Endothelial cell (in vitro differentiated cells): Measurements from ENCODE around the gene NDE1. TPM values are rescaled to one million over a fixed set of nuclear protein-coding genes. Genes with fewer than 3 reads are reported as not detected.

Experiments
- DNase-seq: peaks from one replicate; pipeline ENCODE4 v3.0.0; 2021; ENCODE audit warnings: low spot score
- H3K27ac Mint-ChIP-seq: one replicate; pipeline ENCODE4 v1.8.0; 2021; ENCODE audit warnings: mixed read lengths, inconsistent platforms; ENCODE audit not compliant: unreplicated experiment
- H3K27me3 Mint-ChIP-seq: one replicate; pipeline ENCODE4 v1.8.0; 2021; ENCODE audit warnings: mild to moderate bottlenecking, moderate library complexity, mixed read lengths, inconsistent platforms; ENCODE audit not compliant: unreplicated experiment
- H3K36me3 Mint-ChIP-seq: one replicate; pipeline ENCODE4 v1.8.0; 2021; ENCODE audit warnings: mild to moderate bottlenecking, low read depth, mixed read lengths, inconsistent platforms; ENCODE audit not compliant: unreplicated experiment
- H3K4me1 Mint-ChIP-seq: one replicate; pipeline ENCODE4 v1.8.0; 2021; ENCODE audit warnings: mild to moderate bottlenecking, mixed read lengths, inconsistent platforms; ENCODE audit not compliant: unreplicated experiment
- H3K4me3 Mint-ChIP-seq: one replicate; pipeline ENCODE4 v1.8.0; 2021; ENCODE audit warnings: mild to moderate bottlenecking, mixed read lengths, inconsistent platforms; ENCODE audit not compliant: unreplicated experiment
- H3K9me3 Mint-ChIP-seq: one replicate; pipeline ENCODE4 v1.8.0; 2021; ENCODE audit warnings: mixed read lengths, inconsistent platforms; ENCODE audit not compliant: unreplicated experiment
- CTCF ChIP-seq: fragments of 200-600 bp; sonication (generic); IDR thresholded peaks from one replicate; pipeline ENCODE4 v1.5.0; 2021; ENCODE audit warnings: antibody characterized with exemption; ENCODE audit not compliant: unreplicated experiment
- total RNA-seq: library from RNA; stranded (reverse); fragmentation: NEBNext Ultra II Directional; extraction: Animal tissue kit (Norgen Biotek cat#: 25700); gene quantifications from one replicate; pipeline ENCODE4 v1.2.1, GENCODE V29; 2021; ENCODE audit not compliant: unreplicated experiment

NDE1 gene
- total RNA-seq, 1 donor from 2014 or later, result 24.1 TPM

- no peak for TF ChIP-seq CTCF
- Mint-ChIP-seq H3K4me1 (peaks cover 16% of the 10 kb centered on the region), H3K27ac (no peak overlapping the region), H3K9me3 (no peaks in the 10 kb centered on the region), H3K4me3 (peak overlapping the region; percentile 39), H3K27me3 (peaks cover 1% of the 10 kb centered on the region), H3K36me3 (peaks cover 15% of the 10 kb centered on the region)
- DNase-seq, result no peak
Measured at GRCh38 chr16:15640966-15641365, 9.1 kb upstream of the NDE1 start.

- Mint-ChIP-seq H3K4me1 (peaks cover 10% of the 10 kb centered on the region), H3K36me3 (peaks cover 14% of the 10 kb centered on the region), H3K9me3 (no peaks in the 10 kb centered on the region), H3K27ac (peak overlapping the region; percentile 80), H3K27me3 (peaks cover 1% of the 10 kb centered on the region), H3K4me3 (peak overlapping the region; percentile 93)
- DNase-seq, result no peak
- TF ChIP-seq CTCF, result no peak
Measured at GRCh38 chr16:15641753-15642556, 8.1 kb upstream of the NDE1 start.

- Mint-ChIP-seq H3K4me3 (peak overlapping the region; percentile 93), H3K4me1 (peaks cover 10% of the 10 kb centered on the region), H3K9me3 (no peaks in the 10 kb centered on the region), H3K27me3 (peaks cover 1% of the 10 kb centered on the region), H3K36me3 (peaks cover 11% of the 10 kb centered on the region), H3K27ac (peak overlapping the region; percentile 92)
- DNase-seq, result peak; percentile 76
- peak; percentile 41 for TF ChIP-seq CTCF
Measured at GRCh38 chr16:15642557-15643047, 7.4 kb upstream of the NDE1 start.

- peaks cover 10% of the 10 kb centered on the region for H3K4me1 Mint-ChIP-seq
- H3K4me3 Mint-ChIP-seq, result peak within 1 kb of the TSS; percentile 93
- TF ChIP-seq CTCF, result no peak
- peak within 1 kb of the TSS; percentile 92 for H3K27ac Mint-ChIP-seq
- H3K9me3 Mint-ChIP-seq, result no peaks in the 10 kb centered on the region
- peaks cover 7% of the 10 kb centered on the region for H3K36me3 Mint-ChIP-seq
- peaks cover 1% of the 10 kb centered on the region for H3K27me3 Mint-ChIP-seq
- DNase-seq, result peak; percentile 99
Measured at GRCh38 chr16:15643048-15643945, 6.7 kb upstream of the NDE1 start, which contains the start of gene MARF1. Gene MARF1 (minus strand): TSS chr16:15643154. CDS start chr16:15639233, 3,921 bp downstream.
